Mesenchymal stem cell (in vitro differentiated cells and primary cell): Measurements from ENCODE around the gene FILIP1L.

Experiments used
- DNase-seq: peaks from one replicate; pipeline ENCODE4 v3.0.0-alpha.2; 2013
- H2AFZ ChIP-seq: one replicate; pipeline ENCODE4 v1.6.1; 2013; ENCODE audit warnings: low read depth, mild to moderate bottlenecking, control low read depth, inconsistent platforms, low read length, moderate library complexity
- H2AK5ac ChIP-seq: 2 replicates; pipeline ENCODE4 v1.6.1; 2013; ENCODE audit warnings: low read length, moderate library complexity, mild to moderate bottlenecking, inconsistent platforms; ENCODE audit not compliant: severe bottlenecking
- H2BK120ac ChIP-seq: one replicate; pipeline ENCODE4 v1.6.1; 2013; ENCODE audit warnings: low read depth, mild to moderate bottlenecking, inconsistent platforms, low read length, moderate library complexity
- H2BK12ac ChIP-seq, 2 experiments: one replicate each; pipeline ENCODE4 v1.6.1; 2013; ENCODE audit warnings: inconsistent platforms in 2 of 2, low read length in 2 of 2, mild to moderate bottlenecking in 2 of 2, moderate library complexity in 2 of 2, control low read depth in 1 of 2
- H2BK15ac ChIP-seq: one replicate; pipeline ENCODE4 v1.6.1; 2013; ENCODE audit warnings: mild to moderate bottlenecking, low read depth, inconsistent platforms; ENCODE audit not compliant: poor library complexity, severe bottlenecking
- H2BK5ac ChIP-seq: 2 replicates; pipeline ENCODE4 v1.6.1; 2013; ENCODE audit warnings: low read depth, mild to moderate bottlenecking, low read length, control low read depth, inconsistent platforms; ENCODE audit not compliant: poor library complexity, severe bottlenecking
- H3K14ac ChIP-seq, 2 experiments: one replicate each; pipeline ENCODE4 v1.6.1; 2013; ENCODE audit warnings: inconsistent platforms in 2 of 2, low read length in 2 of 2, control low read depth in 1 of 2, mild to moderate bottlenecking in 1 of 2, moderate library complexity in 1 of 2
- H3K18ac ChIP-seq, 2 experiments: one replicate each; pipeline ENCODE4 v1.6.1; 2013; ENCODE audit warnings: inconsistent platforms in 2 of 2, low read length in 2 of 2, control low read depth in 1 of 2, low read depth in 1 of 2, mild to moderate bottlenecking in 1 of 2
- H3K23ac ChIP-seq, 2 experiments: one replicate each; pipeline ENCODE4 v1.6.1; 2013; ENCODE audit warnings: inconsistent platforms in 2 of 2, low read length in 2 of 2, mild to moderate bottlenecking in 2 of 2, moderate library complexity in 2 of 2, control low read depth in 1 of 2
- H3K27ac ChIP-seq: 2 replicates; pipeline ENCODE4 v1.5.1; 2013; ENCODE audit warnings: mild to moderate bottlenecking, moderate library complexity, low read length, control low read depth, inconsistent platforms; ENCODE audit not compliant: poor library complexity, severe bottlenecking
- H3K27me3 ChIP-seq, 2 experiments: 2 replicates each; pipeline versions ENCODE4 v1.6.1 to v1.7.0; 2013; ENCODE audit warnings: low read length in 2 of 2, mild to moderate bottlenecking in 2 of 2, moderate library complexity in 2 of 2, control low read depth in 1 of 2, inconsistent platforms in 1 of 2; ENCODE audit not compliant: control insufficient read depth in 1 of 2, insufficient read depth in 1 of 2
- H3K36me3 ChIP-seq, 2 experiments: 2 replicates each; pipeline versions ENCODE4 v1.6.1 to v1.7.0; 2013; ENCODE audit warnings: low read length in 2 of 2, control low read depth in 1 of 2, inconsistent platforms in 1 of 2, low read depth in 1 of 2, mild to moderate bottlenecking in 1 of 2; ENCODE audit not compliant: insufficient read depth in 2 of 2, control insufficient read depth in 1 of 2
- H3K4ac ChIP-seq, 2 experiments: one replicate each; pipeline ENCODE4 v1.6.1; 2013; ENCODE audit warnings: inconsistent platforms in 2 of 2, low read length in 2 of 2, mild to moderate bottlenecking in 2 of 2, moderate library complexity in 2 of 2, control low read depth in 1 of 2, low read depth in 1 of 2
- H3K4me1 ChIP-seq: 2 replicates; pipeline ENCODE4 v1.6.1; 2013; ENCODE audit warnings: low read depth, low read length, control low read depth; ENCODE audit not compliant: control insufficient read depth, insufficient read depth
- H3K4me2 ChIP-seq: 2 replicates; pipeline ENCODE4 v1.6.1; 2013; ENCODE audit warnings: low read length, mild to moderate bottlenecking, inconsistent platforms; ENCODE audit not compliant: poor library complexity, severe bottlenecking
- H3K4me3 ChIP-seq, 2 experiments: 2 replicates each; pipeline versions ENCODE4 v1.5.1 to v1.7.0; 2013; ENCODE audit warnings: low read length in 2 of 2, mild to moderate bottlenecking in 2 of 2, control low read depth in 1 of 2, low read depth in 1 of 2; ENCODE audit not compliant: insufficient read depth in 1 of 2
- H3K79me1 ChIP-seq: replicated peaks from 2 replicates; pipeline ENCODE4 v1.6.1; 2013; ENCODE audit warnings: mild to moderate bottlenecking, control low read depth, low read length, inconsistent platforms; ENCODE audit not compliant: poor library complexity, severe bottlenecking
- H3K9ac ChIP-seq: 2 replicates; pipeline ENCODE4 v1.7.0; 2013; ENCODE audit warnings: mild to moderate bottlenecking, low read length, moderate library complexity
- H3K9me3 ChIP-seq: 2 replicates; pipeline ENCODE4 v1.7.0; 2013; ENCODE audit warnings: mild to moderate bottlenecking, low read length; ENCODE audit not compliant: control insufficient read depth
- H4K8ac ChIP-seq: one replicate; pipeline ENCODE4 v1.6.1; 2013; ENCODE audit warnings: inconsistent platforms, mild to moderate bottlenecking, low read length, moderate library complexity
- H4K91ac ChIP-seq: one replicate; pipeline ENCODE4 v1.6.1; 2013; ENCODE audit warnings: mild to moderate bottlenecking, low read length, inconsistent platforms
- WGBS: methylation state at CpG from one replicate; pipeline ENCODE4 v1.1.7; 2013; ENCODE audit warnings: mixed read lengths; 5-methylcytosine and 5-hydroxymethylcytosine counted together

FILIP1L gene

DNA sequence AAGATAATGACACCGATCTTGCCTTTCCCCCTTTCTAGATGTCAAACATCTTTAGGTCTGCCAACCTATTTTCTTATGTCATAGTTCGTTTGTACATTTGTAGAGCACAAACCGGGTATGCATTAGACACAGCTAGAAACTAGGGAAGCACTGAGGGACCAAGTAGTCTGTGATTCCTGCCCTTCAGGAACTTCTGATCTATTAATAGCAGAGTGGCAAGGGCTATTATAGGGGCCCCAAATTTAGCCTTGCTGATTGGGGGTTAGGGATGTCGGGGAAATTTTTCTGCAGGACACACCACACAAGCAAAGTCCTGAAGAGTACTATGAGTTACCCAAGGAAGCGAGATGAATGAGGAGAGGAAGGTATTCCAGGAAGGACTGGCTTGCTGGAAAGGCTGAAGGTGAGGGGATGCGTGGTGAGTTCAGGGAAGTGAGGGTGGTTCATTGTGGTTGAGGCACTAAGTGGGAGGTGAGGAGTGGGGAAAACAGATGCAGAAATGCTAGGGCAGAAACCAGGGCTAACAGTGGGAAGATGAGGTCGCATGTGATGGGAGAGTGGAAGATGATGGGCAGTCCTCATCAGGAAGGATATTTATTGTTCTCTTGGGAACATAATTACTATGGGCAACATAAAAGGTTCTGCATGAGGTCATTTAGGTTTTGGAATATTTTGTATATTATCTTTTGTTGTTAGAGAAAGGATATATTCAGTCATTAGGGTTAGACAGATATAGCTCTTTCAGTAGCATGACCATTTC lies 152.4 kb downstream of the FILIP1L start:
- no peak overlapping the region for H3K27ac ChIP-seq
- H2AK5ac ChIP-seq: peak overlapping the region; percentile 54
- H3K23ac ChIP-seq: no peak overlapping the region
- no peak overlapping the region for H3K9ac ChIP-seq
- peak overlapping the region; percentile 52 for H4K91ac ChIP-seq
- no peaks in the 10 kb centered on the region for H3K27me3 ChIP-seq
- no peak overlapping the region for H2AFZ ChIP-seq
- no peak overlapping the region for H2BK5ac ChIP-seq
- H3K4ac ChIP-seq: no peak overlapping the region
- no peaks in the 10 kb centered on the region for H3K36me3 ChIP-seq
- no peak overlapping the region for H3K4me2 ChIP-seq
- no peak overlapping the region for H2BK15ac ChIP-seq
- H3K18ac ChIP-seq: peak overlapping the region; percentile 58 to 69
- DNase-seq: no peak
- peaks cover 4% of the 10 kb centered on the region for H3K4me1 ChIP-seq
- 97% methylated on average over 7 of the region's 7 CpGs for WGBS
- H3K9me3 ChIP-seq: no peaks in the 10 kb centered on the region
- H4K8ac ChIP-seq: peak overlapping the region; percentile 83
- H2BK120ac ChIP-seq: no peak overlapping the region
- no peak overlapping the region for H3K4me3 ChIP-seq
- no peak overlapping the region for H3K14ac ChIP-seq
- peaks cover 3% of the 10 kb centered on the region for H3K79me1 ChIP-seq
- H2BK12ac ChIP-seq: peak overlapping the region; percentile 12 to 94

DNA sequence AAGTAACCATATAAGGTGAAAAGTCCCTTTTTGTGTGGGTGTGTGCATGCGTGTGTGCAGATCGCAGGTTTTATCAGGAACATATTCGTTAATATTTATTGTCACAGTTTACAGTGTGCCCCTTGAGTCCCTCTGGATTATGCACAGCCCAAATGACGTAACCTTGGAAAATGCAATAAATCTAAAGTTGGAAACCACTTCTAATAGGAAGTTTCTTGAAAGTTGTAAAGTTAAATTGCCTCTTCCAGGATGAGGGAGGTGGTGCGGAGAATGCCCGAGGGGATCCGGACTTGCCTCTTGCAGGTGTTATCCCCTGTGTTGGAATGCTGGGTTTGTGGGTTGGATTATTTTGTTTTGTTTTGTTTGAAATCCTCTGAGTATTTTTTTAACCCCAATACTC lies 153.4 kb downstream of the FILIP1L start:
- H4K8ac ChIP-seq: no peak overlapping the region
- no peak overlapping the region for H2AFZ ChIP-seq
- no peaks in the 10 kb centered on the region for H3K27me3 ChIP-seq
- no peak overlapping the region for H4K91ac ChIP-seq
- H3K4me2 ChIP-seq: peak overlapping the region; percentile 37
- peaks cover 8% of the 10 kb centered on the region for H3K79me1 ChIP-seq
- no peaks in the 10 kb centered on the region for H3K36me3 ChIP-seq
- no peak overlapping the region for H3K18ac ChIP-seq
- H3K9ac ChIP-seq: peak overlapping the region; percentile 67
- 37% methylated on average over 7 of the region's 7 CpGs for WGBS
- no peak overlapping the region for H2BK12ac ChIP-seq
- H2AK5ac ChIP-seq: no peak overlapping the region
- no peak overlapping the region for H3K14ac ChIP-seq
- no peak overlapping the region for H3K4ac ChIP-seq
- H3K23ac ChIP-seq: no peak overlapping the region
- no peak overlapping the region for H2BK5ac ChIP-seq
- H2BK120ac ChIP-seq: no peak overlapping the region
- no peak overlapping the region for H2BK15ac ChIP-seq
- H3K27ac ChIP-seq: peak overlapping the region; percentile 10
- no peaks in the 10 kb centered on the region for H3K9me3 ChIP-seq
- H3K4me1 ChIP-seq: peaks cover 4% of the 10 kb centered on the region
- peak overlapping the region in 1 of 2 experiments; percentile 64 for H3K4me3 ChIP-seq
- peak; percentile 57 for DNase-seq

DNA sequence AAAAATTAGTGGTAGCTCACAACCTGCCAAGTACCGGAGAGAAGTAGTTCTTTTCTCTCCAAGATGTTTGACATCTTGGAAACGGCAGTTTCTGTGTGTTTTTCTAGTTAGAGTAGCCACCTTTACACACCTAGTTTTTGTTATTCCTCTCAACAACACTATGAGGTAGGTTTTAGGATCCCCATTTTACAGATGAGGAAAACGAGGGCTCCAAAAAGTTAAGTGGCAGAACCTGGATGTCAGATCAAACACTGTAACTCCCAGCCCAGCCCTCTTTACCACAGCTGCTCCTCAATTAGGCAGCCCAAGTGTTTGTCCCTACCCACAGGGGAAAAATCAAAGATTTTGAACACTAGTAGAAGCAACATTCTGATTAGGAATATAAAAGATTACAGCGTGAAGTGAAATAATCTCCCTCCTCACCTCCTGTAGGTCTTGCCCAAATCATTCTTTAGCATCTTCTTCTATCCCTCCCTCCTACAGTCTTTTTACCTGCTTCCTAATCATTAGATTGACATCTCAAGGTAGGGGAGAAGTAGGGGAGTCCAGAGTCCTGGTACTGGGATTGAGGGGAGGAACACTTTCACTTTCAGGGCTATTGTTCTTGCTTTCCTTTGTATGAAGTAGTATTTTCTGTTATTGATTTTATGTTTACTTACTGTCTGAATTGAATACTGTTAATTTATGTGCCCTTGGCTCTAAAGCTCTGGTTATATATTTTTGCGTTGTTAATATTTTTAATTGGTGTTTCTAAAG lies 154.0 kb downstream of the FILIP1L start:
- H2BK15ac ChIP-seq: no peak overlapping the region
- no peak overlapping the region for H3K27ac ChIP-seq
- H3K23ac ChIP-seq: no peak overlapping the region
- no peak overlapping the region for H2AFZ ChIP-seq
- DNase-seq: no peak
- H3K4ac ChIP-seq: no peak overlapping the region
- peak overlapping the region; percentile 67 for H3K9ac ChIP-seq
- H3K36me3 ChIP-seq: no peaks in the 10 kb centered on the region
- H2BK5ac ChIP-seq: no peak overlapping the region
- 70% methylated on average over 4 of the region's 5 CpGs for WGBS
- no peak overlapping the region for H2BK12ac ChIP-seq
- peak overlapping the region in 1 of 2 experiments; percentile 64 for H3K4me3 ChIP-seq
- no peak overlapping the region for H3K18ac ChIP-seq
- H4K91ac ChIP-seq: no peak overlapping the region
- H2AK5ac ChIP-seq: no peak overlapping the region
- no peaks in the 10 kb centered on the region for H3K9me3 ChIP-seq
- peaks cover 8% of the 10 kb centered on the region for H3K79me1 ChIP-seq
- H3K4me1 ChIP-seq: peaks cover 4% of the 10 kb centered on the region
- no peak overlapping the region for H3K14ac ChIP-seq
- no peak overlapping the region for H2BK120ac ChIP-seq
- no peak overlapping the region for H3K4me2 ChIP-seq
- H4K8ac ChIP-seq: no peak overlapping the region
- no peaks in the 10 kb centered on the region for H3K27me3 ChIP-seq

DNA sequence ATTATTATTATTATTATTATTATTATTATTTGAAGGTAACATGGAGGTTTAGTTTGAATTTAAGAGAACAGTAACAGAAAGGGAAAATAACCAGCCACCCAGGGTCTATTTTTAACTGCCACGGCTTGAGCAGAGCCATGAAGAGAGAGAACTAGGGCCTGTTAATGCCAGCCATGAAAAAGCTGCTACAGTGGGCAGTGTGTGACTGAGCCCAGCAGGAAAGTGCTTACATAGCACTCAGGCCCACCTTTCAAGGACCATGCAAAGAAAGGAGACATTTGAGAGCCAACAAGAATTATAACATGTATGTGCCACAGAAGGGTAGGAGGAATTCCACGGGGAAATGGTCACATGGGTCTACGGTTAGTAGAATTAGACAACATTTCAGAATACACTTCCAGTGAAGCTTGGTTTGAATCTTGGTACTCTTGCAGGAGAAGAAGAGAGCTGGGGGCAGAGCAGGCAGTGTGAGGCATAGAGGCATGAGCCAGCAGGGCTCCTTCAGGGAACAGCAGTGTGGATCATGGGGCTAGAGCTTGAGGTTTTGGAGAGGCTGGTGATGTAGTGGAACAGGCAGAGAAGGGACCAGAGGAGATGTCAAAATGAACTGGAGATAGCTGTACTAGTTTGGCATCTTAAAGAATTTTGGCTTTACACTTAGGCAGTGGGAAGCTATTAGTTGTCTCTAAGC lies 155.9 kb downstream of the FILIP1L start:
- H2BK120ac ChIP-seq: no peak overlapping the region
- H3K36me3 ChIP-seq: no peaks in the 10 kb centered on the region
- H2AK5ac ChIP-seq: peak overlapping the region; percentile 81
- no peak for DNase-seq
- H3K4me3 ChIP-seq: no peak overlapping the region
- peaks cover 6% of the 10 kb centered on the region for H3K4me1 ChIP-seq
- no peak overlapping the region for H2BK5ac ChIP-seq
- peak overlapping the region; percentile 1 to 6 for H2BK12ac ChIP-seq
- no peak overlapping the region for H2BK15ac ChIP-seq
- no peak overlapping the region for H3K27ac ChIP-seq
- H3K9me3 ChIP-seq: no peaks in the 10 kb centered on the region
- no peak overlapping the region for H3K9ac ChIP-seq
- no peak overlapping the region for H4K91ac ChIP-seq
- H3K27me3 ChIP-seq: no peaks in the 10 kb centered on the region
- H3K4ac ChIP-seq: peak overlapping the region in 1 of 2 experiments; percentile 32
- no peak overlapping the region for H2AFZ ChIP-seq
- H3K4me2 ChIP-seq: no peak overlapping the region
- peak overlapping the region; percentile 36 for H4K8ac ChIP-seq
- H3K79me1 ChIP-seq: peaks cover 10% of the 10 kb centered on the region
- H3K23ac ChIP-seq: no peak overlapping the region
- H3K14ac ChIP-seq: no peak overlapping the region
- 98% methylated on average over 3 of the region's 3 CpGs for WGBS
- peak overlapping the region in 1 of 2 experiments; percentile 28 for H3K18ac ChIP-seq
